Activated CD8-positive, alpha-beta memory T cell treated with anti-CD3 and anti-CD28 coated beads for 36 hours (primary cell): Measurements from ENCODE around the gene FDCSP. TPM values are rescaled to one million over a fixed set of nuclear protein-coding genes. Genes with fewer than 3 reads are reported as not detected.
"Not testable (repeated sequence)": the region's sequence is repeated elsewhere in the genome, so short reads cannot be mapped to it uniquely, and the experiment has no call there.

ENCODE experiments used
- CTCF ChIA-PET: fragments of 350-600 bp; sonication (Branson Sonifier 250); formaldehyde crosslinking; loops from one replicate; lab custom pipeline; 2021; ENCODE audit warnings: antibody characterized with exemption; lab: Charles Lee
- POLR2A ChIA-PET: fragments of 350-600 bp; sonication (Branson Sonifier 250); formaldehyde crosslinking; loops from one replicate; lab custom pipeline; 2021; ENCODE audit warnings: antibody characterized with exemption; lab: Charles Lee
- total RNA-seq, 2 experiments: library from RNA; stranded (reverse); gene quantifications; one replicate each; pipeline ENCODE4 v1.2.3, GENCODE V29; 2021

The FDCSP gene
- total RNA-seq, result not detected

DNA sequence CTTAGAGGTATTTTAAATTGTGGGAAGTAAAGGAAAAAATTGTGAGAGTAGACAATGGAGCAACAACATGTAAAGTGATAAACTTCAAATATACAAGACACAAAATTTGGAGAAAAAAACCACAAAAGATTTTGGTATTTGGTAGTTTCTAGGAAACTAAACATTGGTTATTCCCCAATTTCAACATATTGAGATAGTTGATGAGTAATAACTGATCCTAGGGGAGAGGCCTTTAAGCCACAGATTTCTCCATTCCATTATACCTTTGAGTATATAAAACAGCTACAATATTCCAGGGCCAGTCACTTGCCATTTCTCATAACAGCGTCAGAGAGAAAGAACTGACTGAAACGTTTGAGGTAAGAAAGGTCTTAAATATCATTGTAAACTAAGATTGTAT is at the start of gene FDCSP:
Gene FDCSP, plus strand, starts transcription at position 301 of the 400 bp plus-strand sequence. CDS start 5,071 bp downstream, outside the sequence.
- POLR2A ChIA-PET, result no interaction called here
- CTCF ChIA-PET, result no interaction called here

DNA sequence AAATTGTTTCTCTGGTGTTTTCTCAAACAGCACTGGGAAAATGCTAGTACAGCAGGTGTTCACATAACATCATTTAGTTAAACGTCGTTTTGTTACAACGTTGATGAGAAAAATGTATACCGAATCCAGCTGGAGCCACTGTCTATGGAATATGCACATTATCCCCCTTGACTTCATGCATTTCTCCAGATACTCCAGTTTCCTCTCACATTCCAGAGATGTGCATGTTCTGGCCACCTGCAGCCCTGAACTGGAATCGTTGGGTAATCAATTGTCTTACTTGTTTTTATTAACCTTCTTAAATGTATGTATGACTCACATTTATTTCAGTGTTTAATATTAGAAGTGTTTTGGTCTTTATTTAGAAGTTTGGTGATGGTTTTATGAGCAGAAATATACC is 48.8 kb upstream of the FDCSP start:
- ChIA-PET CTCF (no interaction called here), POLR2A (no interaction called here)

DNA sequence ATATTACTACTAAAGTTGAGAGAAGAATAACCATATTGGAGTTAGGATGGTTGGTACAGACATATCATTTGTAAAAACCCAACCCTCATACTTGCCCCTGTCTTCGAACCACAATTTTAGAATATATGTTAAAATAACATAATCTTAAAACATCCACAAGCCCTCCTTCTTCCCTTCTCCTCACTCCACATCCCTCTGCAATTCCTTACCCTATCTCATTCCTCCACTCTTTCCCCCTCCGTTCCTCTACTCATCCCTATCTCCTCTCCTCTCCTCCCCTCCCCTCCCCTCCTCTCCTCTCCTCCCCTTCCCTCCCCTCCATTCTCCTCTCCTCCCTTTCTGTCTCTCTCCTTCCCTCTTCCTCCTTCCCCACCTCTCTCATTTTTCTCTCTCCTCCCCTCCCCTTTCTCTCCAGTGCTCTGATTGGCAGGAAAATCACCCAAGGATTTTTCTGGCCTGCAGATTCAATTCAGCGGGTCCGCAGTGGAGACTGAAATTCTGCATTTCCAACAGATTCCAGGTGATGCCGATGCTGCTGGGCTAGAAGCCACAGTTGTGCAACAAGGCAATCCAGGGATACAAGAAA is 47.8 kb upstream of the FDCSP start:
- ChIA-PET CTCF (no interaction called here), POLR2A (no interaction called here)

DNA sequence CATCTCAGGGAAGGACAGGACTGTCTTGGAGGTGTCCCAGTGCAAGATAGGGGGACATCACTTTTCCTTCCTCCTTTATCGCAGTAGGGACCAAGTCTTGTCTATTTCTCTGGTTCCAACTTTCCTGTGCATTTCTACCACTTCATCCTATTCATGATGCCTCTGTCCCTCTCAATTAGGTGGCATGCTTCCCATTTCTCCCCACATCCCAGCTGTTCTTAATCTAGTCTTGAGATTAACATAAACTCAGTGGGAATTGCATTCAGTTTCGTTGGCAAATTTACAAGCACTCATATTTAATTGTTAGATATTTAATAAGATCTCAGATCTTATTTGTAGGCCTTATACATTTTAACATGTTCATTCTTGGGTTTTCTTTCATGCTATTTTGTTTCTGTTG is 46.1 kb upstream of the FDCSP start:
- ChIA-PET POLR2A (no interaction called here), CTCF (no interaction called here)

DNA sequence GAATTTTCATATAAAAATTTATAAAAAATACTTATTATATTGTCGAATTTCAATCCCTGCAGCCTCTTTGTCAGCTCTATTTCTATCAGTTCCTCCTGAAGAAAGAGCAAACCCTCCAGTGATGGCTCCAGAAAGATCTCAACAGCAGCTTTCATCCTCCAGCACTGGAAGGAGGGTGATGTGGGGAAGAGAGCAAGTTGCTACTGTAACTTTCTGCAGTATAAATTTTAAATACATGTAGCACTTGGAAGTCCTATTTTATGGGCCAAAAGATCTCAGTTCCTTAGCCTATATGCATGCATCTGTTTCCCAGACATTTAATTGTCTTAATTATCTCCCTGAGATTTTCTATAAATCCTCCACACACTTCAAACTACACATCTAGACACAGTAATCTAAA is 44.1 kb upstream of the FDCSP start:
- ChIA-PET CTCF (no interaction called here), POLR2A (no interaction called here)

DNA sequence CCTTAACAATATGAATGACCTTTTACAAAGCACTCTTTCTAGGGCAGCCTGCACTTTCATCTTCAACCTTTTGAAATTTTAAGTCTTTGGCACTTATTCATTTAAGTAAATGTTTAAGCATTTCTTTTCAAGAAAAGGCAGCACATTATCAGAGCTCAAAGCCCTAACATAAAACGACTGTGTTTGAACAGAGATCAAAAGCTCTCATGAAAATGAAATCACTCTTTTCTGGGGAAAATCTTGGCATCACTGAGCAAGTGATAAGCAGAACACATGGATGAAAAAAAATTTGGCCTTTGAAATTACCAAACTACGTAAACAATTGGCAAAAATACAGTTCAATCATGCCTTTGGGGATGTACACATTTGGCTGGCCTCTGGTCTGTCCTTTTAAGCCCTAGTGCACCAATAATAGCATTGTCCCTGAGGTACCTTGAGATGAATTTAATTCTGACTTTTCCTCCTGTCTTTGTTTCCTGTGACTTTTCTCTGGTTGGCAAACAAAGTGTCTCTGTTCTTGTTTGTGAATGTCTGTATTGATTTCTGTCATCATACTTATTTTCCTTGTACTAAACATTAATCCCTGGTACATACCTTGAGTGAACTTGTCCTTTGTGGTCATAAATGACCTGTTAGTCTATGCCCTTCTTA is 43.3 kb upstream of the FDCSP start:
- ChIA-PET POLR2A (interaction anchor here (0.6 kb wide), 1 partner anchor 988 kb away, joined by 3 read pairs; no protein-coding TSS in a partner anchor), CTCF (no interaction called here)

DNA sequence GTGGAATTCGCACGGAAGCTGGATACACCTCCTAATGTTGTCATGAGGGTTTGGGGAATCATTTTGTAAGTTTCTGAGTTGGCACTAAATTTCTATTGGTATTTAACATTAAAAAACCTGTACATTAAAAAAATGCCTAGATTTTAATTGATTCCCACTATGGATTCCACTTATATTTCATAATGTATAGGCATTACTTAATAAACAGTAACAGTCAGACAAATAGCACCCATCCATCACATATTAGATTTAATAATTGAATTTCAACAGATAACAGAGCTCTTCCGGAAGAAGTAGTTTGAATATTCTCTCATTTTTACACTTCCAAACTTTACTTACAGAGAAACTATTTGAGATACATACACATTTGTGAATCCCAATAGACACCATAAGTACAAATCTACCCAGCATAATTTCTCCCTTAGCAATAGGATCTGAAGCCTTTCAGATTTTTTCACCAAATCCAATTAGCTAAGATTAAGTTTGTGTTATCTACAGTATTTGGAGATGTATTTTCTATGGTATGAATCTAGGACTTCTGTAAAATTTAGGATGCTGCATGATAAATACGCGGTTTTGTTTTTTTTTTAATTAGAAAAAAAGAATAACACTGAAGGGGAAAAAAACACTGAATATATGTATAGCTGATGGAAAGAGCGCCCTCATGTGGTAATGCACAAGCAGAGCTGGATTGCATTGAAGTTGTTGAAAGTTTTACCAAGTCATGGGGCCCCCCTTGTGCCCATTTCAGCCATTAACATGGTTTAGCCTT is 42.6 kb upstream of the FDCSP start:
- CTCF ChIA-PET, result no interaction called here

DNA sequence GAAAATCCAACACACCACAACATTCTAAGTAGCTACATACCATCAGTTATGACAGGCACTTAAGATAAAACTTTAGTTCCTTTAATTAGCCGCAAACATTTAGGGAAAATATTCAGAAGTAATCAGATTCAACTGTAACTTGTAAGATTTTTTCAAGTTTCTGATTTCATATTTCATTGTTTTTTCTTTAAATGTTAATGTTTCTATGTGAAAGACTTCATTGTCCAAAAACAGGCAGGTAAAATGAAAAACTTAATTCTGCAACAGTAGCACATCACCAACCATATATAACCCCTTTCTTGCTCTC is 42.0 kb upstream of the FDCSP start:
- CTCF ChIA-PET, result no interaction called here
- POLR2A ChIA-PET, result no interaction called here

More for the DNA sequence above, 42.6 kb upstream of the FDCSP start:
- POLR2A ChIA-PET, result interaction anchor here (0.6 kb wide), 1 partner anchor 987 kb away, joined by 3 read pairs; no protein-coding TSS in a partner anchor

DNA sequence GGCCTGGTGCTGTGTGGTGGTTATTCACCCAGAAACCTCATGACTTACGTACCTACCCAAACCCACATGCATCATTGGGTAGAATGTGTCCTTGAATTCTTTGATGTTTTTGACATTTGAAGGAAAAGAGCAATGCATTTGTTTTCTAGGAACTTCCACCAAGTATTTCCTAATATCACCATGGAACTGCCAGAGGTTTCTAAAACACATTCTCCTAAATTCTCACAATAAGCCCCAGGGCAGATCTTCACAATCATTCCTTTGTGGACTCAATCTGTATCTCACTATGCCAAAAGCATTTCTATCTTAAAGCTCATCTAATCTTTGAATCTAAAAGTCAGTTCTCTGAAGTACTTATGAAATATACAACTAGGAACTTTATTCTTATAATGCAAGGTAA is 38.7 kb upstream of the FDCSP start:
- CTCF ChIA-PET, result no interaction called here
- POLR2A ChIA-PET, result no interaction called here

DNA sequence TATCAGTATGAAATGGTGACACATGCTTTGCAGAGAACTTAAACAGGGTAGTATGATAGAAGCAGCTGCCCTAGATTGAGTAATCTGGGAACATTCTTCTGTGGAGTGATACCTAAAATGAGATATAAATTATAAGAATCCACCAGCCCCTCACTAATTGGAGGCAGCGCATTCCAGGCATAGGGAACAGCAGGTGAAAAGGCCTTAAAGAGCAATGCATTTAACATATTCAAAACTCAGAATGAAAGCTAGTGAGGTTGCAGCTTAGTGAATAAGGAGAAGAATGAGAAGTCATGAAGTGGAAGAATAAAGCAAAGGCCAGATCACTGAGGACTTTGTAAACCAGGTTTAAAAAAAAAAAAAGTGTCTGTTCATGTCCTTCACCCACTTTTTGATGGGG is 35.3 kb upstream of the FDCSP start:
- ChIA-PET POLR2A (no interaction called here), CTCF (no interaction called here)

DNA sequence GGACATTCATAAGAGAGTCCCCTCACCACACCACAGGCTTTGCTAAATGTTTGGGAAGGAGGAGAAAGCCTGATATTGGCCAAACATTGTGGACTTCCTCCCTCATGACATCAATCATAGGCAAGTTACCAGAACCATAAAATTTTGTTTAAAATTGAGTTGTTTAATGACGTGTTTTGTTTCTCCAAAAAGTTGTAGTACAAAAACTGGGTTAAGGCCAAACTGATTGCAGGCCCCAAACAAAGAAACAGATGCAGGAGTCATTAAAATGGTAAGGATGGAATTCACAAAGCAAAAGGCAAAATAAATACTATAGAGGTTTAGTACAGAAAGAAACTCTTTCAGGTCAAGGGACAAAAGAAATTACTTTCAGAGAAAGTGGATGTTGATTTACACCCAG is 34.3 kb upstream of the FDCSP start:
- ChIA-PET POLR2A (no interaction called here), CTCF (no interaction called here)

DNA sequence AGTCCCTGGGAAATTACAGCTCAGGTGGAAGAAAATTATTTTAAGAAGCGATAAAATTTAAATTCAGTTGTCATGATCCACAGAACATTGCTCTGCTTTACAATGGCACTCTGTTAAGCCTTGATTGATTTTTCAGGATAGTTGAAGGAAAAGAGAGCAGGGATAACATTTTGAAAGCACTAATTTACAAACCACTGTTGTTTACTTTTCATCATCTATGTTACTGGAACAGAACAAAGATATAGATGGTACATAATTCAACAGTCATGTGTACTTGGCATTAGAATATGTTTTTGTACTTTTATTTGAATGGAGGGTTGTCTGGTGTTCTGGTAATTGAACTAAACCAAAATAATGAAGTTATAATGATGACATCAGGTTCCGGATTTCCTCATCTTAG is 33.0 kb upstream of the FDCSP start:
- ChIA-PET POLR2A (no interaction called here), CTCF (no interaction called here)

DNA sequence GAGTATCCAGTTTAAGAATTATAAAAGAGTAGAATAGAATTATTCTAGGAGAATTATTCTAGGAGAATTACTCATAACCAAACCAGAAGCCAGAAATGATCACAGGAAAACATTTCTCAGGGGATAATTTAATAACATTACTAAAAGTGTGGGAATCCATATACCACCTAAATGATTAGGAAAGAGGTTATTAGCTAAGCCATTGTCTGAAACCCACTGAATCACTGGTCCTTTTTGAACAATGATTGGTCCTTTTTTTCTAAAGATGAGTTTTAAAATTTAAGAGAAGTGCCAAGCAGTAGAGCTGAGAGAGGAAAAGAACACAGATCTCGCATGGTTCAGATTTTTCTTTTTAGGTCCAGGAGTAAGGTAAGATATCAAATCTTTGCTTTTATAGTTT is 30.5 kb upstream of the FDCSP start, which contains the start of gene ODAM:
Gene ODAM, plus strand, starts transcription at position 301 of the 400 bp plus-strand sequence. CDS start 819 bp downstream, outside the sequence.
- CTCF ChIA-PET, result no interaction called here
- POLR2A ChIA-PET, result no interaction called here

DNA sequence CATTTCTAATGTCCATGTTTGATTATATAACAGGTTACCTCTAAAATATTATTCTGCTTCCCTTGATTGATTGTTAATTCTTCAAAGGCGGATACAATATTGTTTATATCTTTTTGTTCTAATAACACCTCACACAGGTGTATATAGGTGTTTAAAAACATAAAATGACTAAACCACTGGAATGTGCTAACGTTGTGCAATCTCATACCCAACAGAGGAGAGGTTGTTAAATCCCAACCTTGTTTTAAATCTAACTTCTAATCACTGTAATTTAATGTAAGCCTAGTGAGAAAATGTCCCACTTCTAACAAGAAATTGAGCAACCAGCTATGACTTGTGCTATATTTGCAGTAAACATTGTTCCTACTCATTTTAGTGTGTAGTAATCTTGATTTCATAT is 29.1 kb upstream of the FDCSP start:
- ChIA-PET POLR2A (no interaction called here), CTCF (no interaction called here)

DNA sequence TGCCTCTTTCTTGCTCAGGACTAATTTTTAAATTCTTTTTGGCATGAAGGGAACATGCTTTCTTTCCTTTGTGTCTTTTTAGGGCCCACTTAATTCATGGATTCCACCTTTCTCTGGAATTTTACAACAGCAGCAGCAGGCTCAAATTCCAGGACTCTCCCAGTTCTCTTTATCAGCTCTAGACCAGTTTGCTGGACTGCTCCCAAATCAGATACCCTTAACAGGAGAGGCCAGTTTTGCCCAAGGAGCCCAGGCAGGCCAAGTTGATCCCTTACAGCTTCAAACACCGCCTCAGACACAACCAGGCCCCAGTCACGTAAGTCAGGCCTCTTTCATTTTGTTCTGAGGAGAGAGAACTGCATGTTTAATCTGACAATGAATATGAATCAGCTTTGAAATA is 28.1 kb upstream of the FDCSP start:
- CTCF ChIA-PET, result no interaction called here

DNA sequence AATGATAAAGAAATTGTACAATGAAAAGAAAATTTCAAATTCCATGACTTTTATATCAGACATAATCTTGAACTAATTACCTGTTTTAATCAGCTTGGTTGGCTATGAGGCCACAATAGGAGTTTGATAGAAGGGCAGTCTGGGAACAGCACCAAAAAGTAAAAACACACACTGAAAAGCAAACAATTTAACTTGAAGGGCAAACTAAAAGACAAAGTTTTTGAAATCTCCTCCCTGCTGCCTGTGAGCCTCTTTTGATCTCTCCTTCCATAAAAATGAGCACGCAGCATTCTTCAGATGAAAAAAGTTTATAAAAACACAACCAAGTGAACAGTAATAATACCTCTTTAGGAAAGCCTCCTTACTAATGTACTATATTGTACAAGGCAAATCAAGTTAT is 22.3 kb upstream of the FDCSP start:
- ChIA-PET CTCF (no interaction called here), POLR2A (no interaction called here)

More for the DNA sequence above, 28.1 kb upstream of the FDCSP start:
- POLR2A ChIA-PET, result no interaction called here

DNA sequence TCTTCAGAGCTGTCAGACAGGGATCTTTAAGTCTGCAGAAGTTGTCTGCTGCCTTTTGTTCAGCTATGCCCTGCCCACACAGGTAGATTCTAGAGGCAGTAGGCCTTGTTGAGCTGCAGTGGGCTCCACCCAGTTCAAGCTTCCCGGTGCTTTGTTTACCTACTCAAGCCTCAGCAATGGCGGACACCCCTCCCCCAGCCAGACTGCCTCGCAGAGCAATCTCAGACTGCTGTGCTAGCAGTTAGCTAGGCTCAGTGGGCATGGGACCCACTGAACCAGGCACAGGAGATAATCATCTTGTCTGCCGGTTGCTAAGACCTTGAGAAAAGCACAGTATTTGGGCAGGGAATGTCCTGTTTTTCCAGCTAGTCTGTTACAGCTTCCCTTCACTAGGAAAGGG is 13.2 kb upstream of the FDCSP start:
- POLR2A ChIA-PET, CTCF ChIA-PET: not testable (repeated sequence)

DNA sequence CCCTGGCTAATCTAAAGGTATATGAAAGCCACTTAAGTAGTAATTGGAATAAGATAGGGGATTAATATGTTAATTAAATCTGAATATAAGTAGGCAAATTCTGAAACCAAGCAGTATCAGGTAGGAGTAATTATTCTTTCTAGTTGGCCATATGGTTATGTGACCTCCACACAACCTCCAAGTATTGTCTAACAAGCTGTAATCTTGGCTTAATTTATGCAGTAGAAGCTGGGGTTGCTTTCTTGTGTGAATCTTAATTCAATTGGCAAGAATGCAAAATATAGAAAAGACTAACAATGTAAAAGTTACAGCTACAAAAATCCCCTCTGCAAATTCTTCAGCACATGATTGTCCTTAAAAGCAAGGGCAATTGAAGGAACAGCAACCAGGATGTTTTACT is 9.8 kb upstream of the FDCSP start:
- CTCF ChIA-PET, result not testable (repeated sequence)

DNA sequence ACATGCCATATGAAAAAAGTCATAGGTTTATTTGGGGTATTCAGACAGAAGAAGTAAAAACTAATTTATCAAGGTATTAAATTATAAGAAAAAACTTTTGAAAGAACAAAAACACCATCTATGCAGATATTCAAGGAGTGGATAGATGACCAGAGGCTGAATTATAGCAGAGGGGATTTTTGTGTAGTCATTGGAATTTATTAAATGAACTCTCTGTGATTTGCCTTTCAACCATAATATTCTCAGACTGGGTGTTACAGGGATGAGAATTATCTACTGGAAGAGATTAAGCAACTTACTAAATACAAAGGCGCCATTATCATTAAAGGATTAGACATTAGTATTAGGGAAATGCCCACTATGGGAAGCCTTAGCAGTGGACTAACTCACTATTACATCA is 9.4 kb upstream of the FDCSP start:
- CTCF ChIA-PET, POLR2A ChIA-PET: not testable (repeated sequence)

More for the DNA sequence above, 9.8 kb upstream of the FDCSP start:
- POLR2A ChIA-PET, result not testable (repeated sequence)

DNA sequence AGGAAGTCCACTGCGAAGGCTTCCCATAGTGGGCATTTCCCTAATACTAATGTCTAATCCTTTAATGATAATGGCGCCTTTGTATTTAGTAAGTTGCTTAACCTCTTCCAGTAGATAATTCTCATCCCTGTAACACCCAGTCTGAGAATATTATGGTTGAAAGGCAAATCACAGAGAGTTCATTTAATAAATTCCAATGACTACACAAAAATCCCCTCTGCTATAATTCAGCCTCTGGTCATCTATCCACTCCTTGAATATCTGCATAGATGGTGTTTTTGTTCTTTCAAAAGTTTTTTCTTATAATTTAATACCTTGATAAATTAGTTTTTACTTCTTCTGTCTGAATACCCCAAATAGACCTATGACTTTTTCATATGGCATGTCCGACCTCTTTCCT is 4.5 kb upstream of the FDCSP start:
- POLR2A ChIA-PET, CTCF ChIA-PET: not testable (repeated sequence)

DNA sequence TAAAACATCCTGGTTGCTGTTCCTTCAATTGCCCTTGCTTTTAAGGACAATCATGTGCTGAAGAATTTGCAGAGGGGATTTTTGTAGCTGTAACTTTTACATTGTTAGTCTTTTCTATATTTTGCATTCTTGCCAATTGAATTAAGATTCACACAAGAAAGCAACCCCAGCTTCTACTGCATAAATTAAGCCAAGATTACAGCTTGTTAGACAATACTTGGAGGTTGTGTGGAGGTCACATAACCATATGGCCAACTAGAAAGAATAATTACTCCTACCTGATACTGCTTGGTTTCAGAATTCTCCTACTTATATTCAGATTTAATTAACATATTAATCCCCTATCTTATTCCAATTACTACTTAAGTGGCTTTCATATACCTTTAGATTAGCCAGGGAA is 4.1 kb upstream of the FDCSP start:
- CTCF ChIA-PET, POLR2A ChIA-PET: not testable (repeated sequence)
